ENCODE results near the gene GREB1L.

GREB1L gene

DNA sequence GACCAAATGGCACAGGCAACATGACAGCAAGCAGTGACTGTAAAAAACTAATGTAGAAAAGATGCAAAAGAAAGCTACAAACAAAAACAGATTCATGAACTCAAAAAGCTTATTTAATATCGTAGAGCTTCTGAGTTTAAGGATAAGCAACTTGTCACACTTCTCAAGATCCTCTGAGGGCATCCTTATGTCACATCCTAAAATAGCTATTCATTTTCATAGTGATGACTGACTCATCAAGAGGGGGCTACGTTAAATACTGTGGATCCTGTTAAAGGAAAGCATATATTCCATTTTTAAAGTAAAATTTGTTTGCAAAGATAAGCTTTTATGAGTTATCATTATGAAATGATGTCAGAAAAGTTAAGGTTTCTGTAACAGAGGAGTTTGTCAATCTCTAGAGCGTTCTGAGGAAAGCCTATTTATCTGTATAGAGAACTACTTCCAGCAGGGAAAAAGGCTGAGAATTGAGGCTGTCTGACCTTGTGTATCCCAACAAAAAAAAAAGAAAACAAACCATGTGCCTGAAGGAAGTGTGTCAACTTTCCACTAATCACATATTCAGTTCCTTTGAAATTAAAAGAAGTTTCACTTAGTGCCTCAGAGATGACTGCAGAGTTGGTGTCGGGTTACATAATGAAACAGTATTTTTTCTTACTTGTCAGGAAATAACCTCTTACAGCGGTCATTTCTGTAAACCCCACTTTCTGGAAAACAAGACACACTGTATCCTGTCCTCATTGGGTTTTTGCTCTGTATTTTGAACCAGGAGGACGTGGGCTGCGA is 243.0 kb downstream of the GREB1L start:
- Histone ChIP-seq H3K9ac (ENCODE audit: low read depth in 1 of 2, low read length in 2 of 2) (no peak overlapping the region), H3K36me3 (ENCODE audit: control insufficient read depth in 1 of 2, insufficient read depth in 2 of 2, low read length in 2 of 2) (no peaks in the 10 kb centered on the region), H3K4me1 (ENCODE audit: control insufficient read depth in 1 of 2, insufficient read depth in 2 of 2, low read length in 2 of 2) (no peaks in the 10 kb centered on the region), H3K27ac (ENCODE audit: low read depth, low read length) (no peak overlapping the region), H3K27me3 (ENCODE audit: control insufficient read depth in 1 of 2, insufficient read depth in 2 of 2, low read length in 2 of 2) (no peaks in the 10 kb centered on the region), H3K9me3 (ENCODE audit: control insufficient read depth in 1 of 2, low read length in 2 of 2) (no peaks in the 10 kb centered on the region), H3K4me3 (ENCODE audit: low read depth in 1 of 2, low read length in 2 of 2) (no peak overlapping the region)

- H3K9me3 ChIP-seq (ENCODE audit: control insufficient read depth in 1 of 2, low read length in 2 of 2), result no peaks in the 10 kb centered on the region
- H3K27me3 ChIP-seq (ENCODE audit: control insufficient read depth in 1 of 2, insufficient read depth in 2 of 2, low read length in 2 of 2), result no peaks in the 10 kb centered on the region
- no peaks in the 10 kb centered on the region for H3K36me3 ChIP-seq (ENCODE audit: control insufficient read depth in 1 of 2, insufficient read depth in 2 of 2, low read length in 2 of 2)
- no peak overlapping the region for H3K27ac ChIP-seq (ENCODE audit: low read depth, low read length)
- no peaks in the 10 kb centered on the region for H3K4me1 ChIP-seq (ENCODE audit: control insufficient read depth in 1 of 2, insufficient read depth in 2 of 2, low read length in 2 of 2)
- H3K9ac ChIP-seq (ENCODE audit: low read depth in 1 of 2, low read length in 2 of 2), result no peak overlapping the region
- H3K4me3 ChIP-seq (ENCODE audit: low read depth in 1 of 2, low read length in 2 of 2), result no peak overlapping the region
Observed at GRCh38 chr18:21486905-21487437, 244.9 kb downstream of the GREB1L start.

DNA sequence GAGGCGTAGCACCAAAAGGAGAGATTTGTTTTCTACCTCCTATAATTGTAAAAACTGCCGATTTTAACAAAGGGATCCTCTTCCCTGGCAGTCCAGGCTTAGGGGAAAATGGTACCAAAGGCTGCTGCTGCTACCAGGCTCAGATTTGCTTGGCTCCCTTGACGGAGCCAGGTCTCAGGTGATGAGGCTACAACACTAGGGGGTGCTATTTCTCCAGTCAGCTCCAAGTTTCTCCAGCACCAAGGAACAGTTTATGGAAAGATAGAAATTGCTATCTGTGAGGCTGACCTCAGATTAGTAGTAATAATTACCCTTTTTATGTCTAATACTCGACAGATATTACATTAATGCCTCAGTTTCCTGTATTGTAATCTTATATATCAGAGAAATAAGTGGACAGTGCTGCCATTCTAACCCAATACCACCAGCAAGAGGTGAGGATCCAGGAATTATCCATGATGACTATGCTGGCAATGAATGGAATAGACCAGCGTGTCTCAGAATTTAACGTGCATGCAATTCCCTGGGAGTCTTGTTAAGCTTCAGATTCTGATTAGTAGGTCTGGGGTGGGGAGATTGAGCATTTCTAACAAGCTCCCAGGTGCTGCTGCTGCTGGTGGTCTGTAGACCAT is 247.2 kb downstream of the GREB1L start:
- Histone ChIP-seq H3K4me1 (ENCODE audit: control insufficient read depth in 1 of 2, insufficient read depth in 2 of 2, low read length in 2 of 2) (no peaks in the 10 kb centered on the region), H3K27me3 (ENCODE audit: control insufficient read depth in 1 of 2, insufficient read depth in 2 of 2, low read length in 2 of 2) (no peaks in the 10 kb centered on the region), H3K36me3 (ENCODE audit: control insufficient read depth in 1 of 2, insufficient read depth in 2 of 2, low read length in 2 of 2) (no peaks in the 10 kb centered on the region), H3K27ac (ENCODE audit: low read depth, low read length) (no peak overlapping the region), H3K9ac (ENCODE audit: low read depth in 1 of 2, low read length in 2 of 2) (no peak overlapping the region), H3K4me3 (ENCODE audit: low read depth in 1 of 2, low read length in 2 of 2) (no peak overlapping the region), H3K9me3 (ENCODE audit: control insufficient read depth in 1 of 2, low read length in 2 of 2) (no peaks in the 10 kb centered on the region)

GRCh38 chr18:21489919-21490495 is 248.0 kb downstream of the GREB1L start:
- H3K27ac ChIP-seq (ENCODE audit: low read depth, low read length), result no peak overlapping the region
- H3K4me3 ChIP-seq (ENCODE audit: low read depth in 1 of 2, low read length in 2 of 2), result no peak overlapping the region
- H3K36me3 ChIP-seq (ENCODE audit: control insufficient read depth in 1 of 2, insufficient read depth in 2 of 2, low read length in 2 of 2), result no peaks in the 10 kb centered on the region
- no peak overlapping the region for H3K9ac ChIP-seq (ENCODE audit: low read depth in 1 of 2, low read length in 2 of 2)
- no peaks in the 10 kb centered on the region for H3K27me3 ChIP-seq (ENCODE audit: control insufficient read depth in 1 of 2, insufficient read depth in 2 of 2, low read length in 2 of 2)
- no peaks in the 10 kb centered on the region for H3K9me3 ChIP-seq (ENCODE audit: control insufficient read depth in 1 of 2, low read length in 2 of 2)
- H3K4me1 ChIP-seq (ENCODE audit: control insufficient read depth in 1 of 2, insufficient read depth in 2 of 2, low read length in 2 of 2), result no peaks in the 10 kb centered on the region

DNA sequence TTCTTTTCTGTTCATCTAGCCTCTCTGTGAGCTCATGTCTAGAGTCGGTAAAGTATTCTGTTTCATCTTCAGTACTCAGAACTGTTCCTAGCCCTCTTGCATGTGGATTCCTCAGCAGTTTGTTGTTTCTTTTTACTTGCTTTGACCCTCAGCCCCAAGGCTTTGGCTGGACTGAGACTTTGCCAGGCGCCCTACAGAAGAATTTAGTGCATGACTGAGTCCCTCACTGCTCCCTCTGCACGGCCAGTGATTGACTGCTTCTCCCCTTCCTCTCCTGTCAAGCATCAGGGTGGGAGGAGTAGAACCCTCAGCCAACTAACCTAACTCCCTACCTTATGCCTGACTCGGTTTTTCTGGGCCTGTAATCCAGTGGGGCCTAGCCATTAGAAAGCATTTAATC is 248.7 kb downstream of the GREB1L start:
- H3K4me3 ChIP-seq (ENCODE audit: low read depth in 1 of 2, low read length in 2 of 2), result no peak overlapping the region
- H3K9me3 ChIP-seq (ENCODE audit: control insufficient read depth in 1 of 2, low read length in 2 of 2), result no peaks in the 10 kb centered on the region
- no peaks in the 10 kb centered on the region for H3K27me3 ChIP-seq (ENCODE audit: control insufficient read depth in 1 of 2, insufficient read depth in 2 of 2, low read length in 2 of 2)
- no peak overlapping the region for H3K27ac ChIP-seq (ENCODE audit: low read depth, low read length)
- no peaks in the 10 kb centered on the region for H3K36me3 ChIP-seq (ENCODE audit: control insufficient read depth in 1 of 2, insufficient read depth in 2 of 2, low read length in 2 of 2)
- no peaks in the 10 kb centered on the region for H3K4me1 ChIP-seq (ENCODE audit: control insufficient read depth in 1 of 2, insufficient read depth in 2 of 2, low read length in 2 of 2)
- no peak overlapping the region for H3K9ac ChIP-seq (ENCODE audit: low read depth in 1 of 2, low read length in 2 of 2)

DNA sequence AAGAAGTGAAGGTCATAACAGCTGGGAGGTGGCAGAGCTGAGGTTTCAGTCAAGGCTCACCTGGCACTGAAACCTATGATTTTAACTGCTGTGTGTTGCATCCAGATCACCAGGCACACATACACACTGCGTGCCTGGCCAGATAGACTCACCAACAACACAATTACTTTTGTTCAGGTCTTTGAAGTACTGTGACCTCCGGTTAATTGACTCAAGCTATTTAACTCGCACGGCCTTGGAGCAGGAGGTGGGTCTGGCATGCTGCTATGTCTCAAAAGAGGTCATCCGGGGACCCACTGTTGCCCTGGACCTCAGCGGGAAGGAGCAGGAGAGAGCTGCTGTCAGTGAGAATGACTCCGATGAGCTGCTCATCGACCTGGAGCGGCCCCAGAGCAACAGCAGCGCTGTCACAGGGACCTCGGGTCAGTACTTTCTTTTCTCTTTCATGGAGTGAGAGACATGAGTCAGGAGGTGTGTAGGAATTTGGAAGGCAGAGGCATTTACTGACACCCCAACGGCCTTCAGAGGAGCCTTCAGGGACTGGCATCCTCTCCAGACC is 254.3 kb downstream of the GREB1L start:
- no peaks in the 10 kb centered on the region for H3K27me3 ChIP-seq (ENCODE audit: control insufficient read depth in 1 of 2, insufficient read depth in 2 of 2, low read length in 2 of 2)
- H3K27ac ChIP-seq (ENCODE audit: low read depth, low read length), result no peak overlapping the region
- no peaks in the 10 kb centered on the region for H3K4me1 ChIP-seq (ENCODE audit: control insufficient read depth in 1 of 2, insufficient read depth in 2 of 2, low read length in 2 of 2)
- H3K9ac ChIP-seq (ENCODE audit: low read depth in 1 of 2, low read length in 2 of 2), result no peak overlapping the region
- H3K4me3 ChIP-seq (ENCODE audit: low read depth in 1 of 2, low read length in 2 of 2), result no peak overlapping the region
- no peaks in the 10 kb centered on the region for H3K9me3 ChIP-seq (ENCODE audit: control insufficient read depth in 1 of 2, low read length in 2 of 2)
- no peaks in the 10 kb centered on the region for H3K36me3 ChIP-seq (ENCODE audit: control insufficient read depth in 1 of 2, insufficient read depth in 2 of 2, low read length in 2 of 2)

- no peaks in the 10 kb centered on the region for H3K36me3 ChIP-seq (ENCODE audit: control insufficient read depth in 1 of 2, insufficient read depth in 2 of 2, low read length in 2 of 2)
- no peak overlapping the region for H3K4me3 ChIP-seq (ENCODE audit: low read depth in 1 of 2, low read length in 2 of 2)
- no peaks in the 10 kb centered on the region for H3K27me3 ChIP-seq (ENCODE audit: control insufficient read depth in 1 of 2, insufficient read depth in 2 of 2, low read length in 2 of 2)
- no peaks in the 10 kb centered on the region for H3K9me3 ChIP-seq (ENCODE audit: control insufficient read depth in 1 of 2, low read length in 2 of 2)
- no peak overlapping the region for H3K9ac ChIP-seq (ENCODE audit: low read depth in 1 of 2, low read length in 2 of 2)
- H3K4me1 ChIP-seq (ENCODE audit: control insufficient read depth in 1 of 2, insufficient read depth in 2 of 2, low read length in 2 of 2), result no peaks in the 10 kb centered on the region
- H3K27ac ChIP-seq (ENCODE audit: low read depth, low read length), result no peak overlapping the region
Observed at GRCh38 chr18:21499997-21500396, 258.0 kb downstream of the GREB1L start.

DNA sequence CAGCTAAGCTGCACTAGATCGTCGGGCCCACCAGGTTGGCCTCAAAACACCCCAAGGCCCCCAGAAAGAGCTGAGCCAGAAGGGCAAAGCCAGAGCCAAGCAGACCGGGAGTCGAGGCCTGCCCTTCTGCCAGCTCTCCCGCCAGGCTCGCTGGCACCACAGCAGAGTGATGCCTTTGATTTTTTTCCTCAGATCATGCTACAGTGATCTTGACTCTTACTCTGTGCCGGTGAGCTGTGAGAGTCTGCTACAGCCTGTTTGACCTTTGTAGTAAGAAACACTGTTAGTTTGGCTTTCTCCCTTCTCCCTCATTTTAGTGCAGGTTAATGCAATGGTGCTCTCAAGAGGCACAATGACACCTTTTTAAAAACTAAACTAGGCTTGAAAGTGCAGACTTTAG is 260.6 kb downstream of the GREB1L start:
- H3K36me3 ChIP-seq (ENCODE audit: control insufficient read depth in 1 of 2, insufficient read depth in 2 of 2, low read length in 2 of 2), result no peaks in the 10 kb centered on the region
- no peak overlapping the region for H3K9ac ChIP-seq (ENCODE audit: low read depth in 1 of 2, low read length in 2 of 2)
- no peaks in the 10 kb centered on the region for H3K9me3 ChIP-seq (ENCODE audit: control insufficient read depth in 1 of 2, low read length in 2 of 2)
- H3K27ac ChIP-seq (ENCODE audit: low read depth, low read length), result no peak overlapping the region
- no peaks in the 10 kb centered on the region for H3K27me3 ChIP-seq (ENCODE audit: control insufficient read depth in 1 of 2, insufficient read depth in 2 of 2, low read length in 2 of 2)
- H3K4me1 ChIP-seq (ENCODE audit: control insufficient read depth in 1 of 2, insufficient read depth in 2 of 2, low read length in 2 of 2), result no peaks in the 10 kb centered on the region
- no peak overlapping the region for H3K4me3 ChIP-seq (ENCODE audit: low read depth in 1 of 2, low read length in 2 of 2)

GRCh38 chr18:21507913-21508701 is 266.1 kb downstream of the GREB1L start:
- H3K9ac ChIP-seq (ENCODE audit: low read depth in 1 of 2, low read length in 2 of 2), result no peak overlapping the region
- H3K27me3 ChIP-seq (ENCODE audit: control insufficient read depth in 1 of 2, insufficient read depth in 2 of 2, low read length in 2 of 2), result no peaks in the 10 kb centered on the region
- no peak overlapping the region for H3K27ac ChIP-seq (ENCODE audit: low read depth, low read length)
- H3K4me3 ChIP-seq (ENCODE audit: low read depth in 1 of 2, low read length in 2 of 2), result no peak overlapping the region
- no peaks in the 10 kb centered on the region for H3K4me1 ChIP-seq (ENCODE audit: control insufficient read depth in 1 of 2, insufficient read depth in 2 of 2, low read length in 2 of 2)
- H3K9me3 ChIP-seq (ENCODE audit: control insufficient read depth in 1 of 2, low read length in 2 of 2), result no peaks in the 10 kb centered on the region
- H3K36me3 ChIP-seq (ENCODE audit: control insufficient read depth in 1 of 2, insufficient read depth in 2 of 2, low read length in 2 of 2), result no peaks in the 10 kb centered on the region
